HCT116 (cell line): Measurements from ENCODE around the gene ZC3H12C. TPM values are rescaled to one million over a fixed set of nuclear protein-coding genes. Genes with fewer than 3 reads are reported as not detected.

Experiments
- ATAC-seq: fragments of 200-7000 bp; cut with Tn5 transposase; 2 replicates; pipeline ENCODE4 v1.9.1; 2020; ENCODE audit warnings: mild to moderate bottlenecking, moderate library complexity
- BruUV-seq: library from RNA; stranded (reverse); fragments of 400-500 nt; replicated peaks from 2 replicates; lab custom pipeline; 2021; lab: Mats Ljungman, UMichigan
- CTCF ChIA-PET: fragments of 300-600 bp; sonication (Branson Sonifier 250); formaldehyde crosslinking; loops from one replicate; lab custom pipeline; 2021; ENCODE audit warnings: antibody characterized with exemption; lab: Charles Lee
- POLR2A ChIA-PET: fragments of 300-600, 350-600 bp; sonication (Branson Sonifier 250); formaldehyde crosslinking; loops from one replicate; lab custom pipeline; 2021; ENCODE audit warnings: antibody characterized with exemption; lab: Charles Lee
- RAD21 ChIA-PET, 2 experiments: fragments of 300-600 bp; sonication (Branson Sonifier 250); formaldehyde crosslinking; loops; one replicate each; lab custom pipeline; 2023; ENCODE audit warnings: low total read pairs in 2 of 2; ENCODE audit not compliant: uncharacterized antibody in 2 of 2, unreplicated experiment in 2 of 2, low non-redundant PET in 1 of 2; lab: Charles Lee
- DNase-seq: peaks from one replicate; pipeline ENCODE4 v3.0.0-alpha.2; 2010; ENCODE audit warnings: low read depth, low spot score
- H2AFZ ChIP-seq: fragments of 200-600 bp; shearing (Covaris generic), sonication (generic); 2 replicates; pipeline ENCODE4 v1.6.1; 2017; ENCODE audit warnings: low read depth, mixed run types, mixed read lengths, antibody characterized with exemption, low read length; ENCODE audit not compliant: poor library complexity, severe bottlenecking
- H3K27ac ChIP-seq: 2 replicates; pipeline ENCODE4 v1.5.1; 2012; ENCODE audit warnings: low read depth, low read length
- H3K27me3 ChIP-seq: fragments of 200-600 bp; sonication (generic); 2 replicates; pipeline ENCODE4 v1.6.1; 2016; ENCODE audit warnings: mixed run types, low read length, mixed read lengths; ENCODE audit not compliant: insufficient read depth
- H3K36me3 ChIP-seq, 2 experiments: fragments of 200-500 bp in 1 of 2; fragments of 200-600 bp in 1 of 2; sonication (Bioruptor generic) in 1 of 2; sonication (generic) in 1 of 2; 2 replicates each; pipeline versions ENCODE4 v1.5.1 to v1.6.1; 2014 to 2016; ENCODE audit warnings: low read length in 2 of 2, inconsistent platforms in 1 of 2, mixed read lengths in 1 of 2, mixed run types in 1 of 2; ENCODE audit not compliant: insufficient read depth in 2 of 2, control insufficient read depth in 1 of 2
- H3K4me1 ChIP-seq, 2 experiments: fragments of 200-600 bp in 1 of 2; sonication (generic) in 1 of 2; 2 replicates each; pipeline versions ENCODE4 v1.5.1 to v1.6.1; 2012 to 2017; ENCODE audit warnings: low read length in 2 of 2, inconsistent platforms in 1 of 2, mild to moderate bottlenecking in 1 of 2, mixed read lengths in 1 of 2, mixed run types in 1 of 2, moderate library complexity in 1 of 2; ENCODE audit not compliant: insufficient read depth in 2 of 2, control insufficient read depth in 1 of 2
- H3K4me2 ChIP-seq: fragments of 200-600 bp; sonication (generic); 2 replicates; pipeline ENCODE4 v1.6.1; 2017; ENCODE audit warnings: mixed run types, low read length, mixed read lengths
- H3K4me3 ChIP-seq, 2 experiments: fragments of 200-600 bp in 1 of 2; sonication (generic) in 1 of 2; replicated peaks in 1 of 2; 2 replicates each; pipeline ENCODE4 v1.5.1; 2011 to 2016; ENCODE audit warnings: low read length in 2 of 2, control low read depth in 1 of 2, low read depth in 1 of 2, mild to moderate bottlenecking in 1 of 2, mixed read lengths in 1 of 2, mixed run types in 1 of 2
- H3K79me2 ChIP-seq: fragments of 200-600 bp; sonication (generic); 2 replicates; pipeline ENCODE4 v1.6.1; 2017; ENCODE audit warnings: mild to moderate bottlenecking, mixed run types, low read length, moderate library complexity, mixed read lengths; ENCODE audit not compliant: insufficient read depth
- H3K9ac ChIP-seq: fragments of 200-600 bp; sonication (generic); 2 replicates; pipeline ENCODE4 v1.6.1; 2016; ENCODE audit warnings: low read length, mixed read lengths
- H3K9me2 ChIP-seq: fragments of 200-600 bp; sonication (generic), shearing (Covaris generic); 2 replicates; pipeline ENCODE4 v1.6.1; 2017; ENCODE audit warnings: mixed run types, mild to moderate bottlenecking, moderate library complexity; ENCODE audit not compliant: insufficient read depth
- H3K9me3 ChIP-seq, 2 experiments: fragments of 200-500 bp in 1 of 2; fragments of 200-600 bp in 1 of 2; sonication (Bioruptor generic) in 1 of 2; sonication (generic) in 1 of 2; 2 replicates each; pipeline ENCODE4 v1.6.1; 2014 to 2017; ENCODE audit warnings: low read length in 2 of 2, mixed read lengths in 2 of 2, inconsistent platforms in 1 of 2, low read depth in 1 of 2, mild to moderate bottlenecking in 1 of 2, mixed run types in 1 of 2, moderate library complexity in 1 of 2; ENCODE audit not compliant: control insufficient read depth in 1 of 2, insufficient read depth in 1 of 2
- H4K20me1 ChIP-seq: fragments of 200-600 bp; sonication (generic), shearing (Covaris generic); 2 replicates; pipeline ENCODE4 v1.6.1; 2017; ENCODE audit warnings: mixed run types, mild to moderate bottlenecking, moderate library complexity; ENCODE audit not compliant: insufficient read depth
- CBX3 ChIP-seq: IDR thresholded peaks from 2 replicates; pipeline ENCODE4 v1.6.1; 2012; ENCODE audit warnings: low read depth
- CEBPB ChIP-seq: IDR thresholded peaks from 2 replicates; pipeline ENCODE4 v1.6.1; 2012; ENCODE audit warnings: low read depth
- EGR1 ChIP-seq: IDR thresholded peaks from 2 replicates; pipeline ENCODE4 v1.6.1; 2012; ENCODE audit warnings: low read depth
- ELF1 ChIP-seq: IDR thresholded peaks from 2 replicates; pipeline ENCODE4 v1.6.1; 2012; ENCODE audit warnings: low read depth, borderline replicate concordance
- EZH2 ChIP-seq: fragments of 200-600 bp; sonication (generic); IDR thresholded peaks from 2 replicates; pipeline ENCODE4 v1.6.1; 2017; ENCODE audit warnings: antibody characterized with exemption, mixed run types
- POLR2A ChIP-seq: IDR thresholded peaks from 2 replicates; pipeline ENCODE4 v1.7.0; 2011; ENCODE audit warnings: borderline replicate concordance; ENCODE audit not compliant: insufficient read depth, insufficient read length; ENCODE audit errors: extremely low read depth
- SIN3A ChIP-seq: IDR thresholded peaks from 2 replicates; pipeline ENCODE4 v1.6.1; 2012; ENCODE audit warnings: low read depth
- SP1 ChIP-seq: IDR thresholded peaks from 2 replicates; pipeline ENCODE4 v1.6.1; 2012; ENCODE audit warnings: low read depth
- SRF ChIP-seq: IDR thresholded peaks from 2 replicates; pipeline ENCODE4 v1.6.1; 2012; ENCODE audit warnings: low read depth
- TCF7L2 ChIP-seq: IDR thresholded peaks from 2 replicates; pipeline ENCODE4 v1.7.0; 2011; ENCODE audit warnings: borderline replicate concordance, inconsistent platforms; ENCODE audit not compliant: insufficient read depth, insufficient read length; ENCODE audit errors: extremely low read depth
- ZFX ChIP-seq: fragments of 450-650 bp; IDR thresholded peaks from 2 replicates; pipeline ENCODE4 v1.6.1; 2017
- intact Hi-C: fragments of 100-400 bp; cut with micrococcal nuclease; formaldehyde crosslinking; loops from 2 replicates; pipeline ENCODE4 v1.10.0; 2022
- total RNA-seq: library from RNA; stranded (reverse); gene quantifications from one replicate; pipeline ENCODE4 v1.2.1, GENCODE V29; 2021; ENCODE audit not compliant: unreplicated experiment
- TF ChIP-seq, protein P1 (sequence below): IDR thresholded peaks from 2 replicates; pipeline ENCODE4 v1.6.1; 2012
- TF ChIP-seq, protein P2 (sequence below), 3 experiments: fragments of 200-600 bp in 1 of 3; sonication (generic) in 1 of 3; IDR thresholded peaks in 2 of 3; conservative IDR thresholded peaks in 1 of 3; 2 replicates each; pipeline ENCODE4 v1.5.1; 2012 to 2017; ENCODE audit warnings: low read depth in 2 of 3, low read length in 2 of 3, antibody characterized with exemption in 1 of 3, borderline replicate concordance in 1 of 3, control low read depth in 1 of 3, mild to moderate bottlenecking in 1 of 3, mixed read lengths in 1 of 3, mixed run types in 1 of 3, moderate library complexity in 1 of 3; ENCODE audit not compliant: insufficient read depth in 1 of 3
- TF ChIP-seq, protein P3 (sequence below): IDR thresholded peaks from 2 replicates; pipeline ENCODE4 v1.6.1; 2011; ENCODE audit warnings: mild to moderate bottlenecking, low read length, moderate library complexity; ENCODE audit not compliant: insufficient replicate concordance; ENCODE audit errors: extremely low read depth

Gene ZC3H12C
- total RNA-seq, 1 experiment from 2014 or later, result 10.2 TPM

DNA sequence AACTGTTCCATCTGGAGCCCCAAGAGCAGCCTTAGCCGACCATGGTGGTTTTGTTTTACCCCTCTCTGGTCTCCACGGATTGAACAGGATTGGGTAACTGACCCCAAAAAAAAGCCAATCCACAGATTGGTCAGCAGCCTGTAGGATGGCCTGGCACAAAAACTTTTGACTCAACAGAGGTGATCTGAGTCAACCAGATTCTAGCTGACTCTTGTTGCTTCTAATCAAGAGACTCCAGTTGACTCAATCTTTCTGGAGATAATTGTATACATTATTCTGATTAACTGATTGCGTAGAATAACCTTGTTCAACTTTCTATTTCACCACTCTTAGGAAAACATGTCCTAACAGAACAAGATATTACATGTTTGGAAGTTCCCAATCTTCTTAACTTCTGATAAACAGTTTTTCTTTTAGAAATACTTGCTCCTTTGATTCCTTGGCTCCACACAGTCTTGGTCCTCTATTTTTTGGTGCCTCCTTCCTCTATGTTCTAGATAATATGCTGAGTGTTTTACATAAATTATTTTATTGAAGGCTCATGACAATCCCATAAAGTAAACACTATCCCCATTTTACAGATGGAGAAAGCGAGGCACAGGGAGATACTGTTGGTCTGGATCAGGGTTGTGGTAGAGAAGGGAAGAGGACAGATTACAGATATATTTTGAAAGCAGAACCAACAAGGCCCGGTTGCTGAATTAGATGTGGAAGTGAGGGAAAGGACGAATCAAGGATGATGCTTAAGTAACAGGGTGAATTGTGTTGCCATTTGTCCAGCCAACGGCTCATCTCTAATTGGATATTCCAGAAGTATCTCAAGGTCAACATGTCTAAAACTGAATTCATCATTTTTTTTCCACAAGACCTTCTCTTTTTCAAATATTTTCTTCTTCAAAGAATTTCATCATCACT lies 11.5 kb upstream of the ZC3H12C start:
- H4K20me1 ChIP-seq, result no peaks in the 10 kb centered on the region
- DNase-seq, result no peak
- intact Hi-C loops, result no loop called here
- H3K27me3 ChIP-seq, result no peaks in the 10 kb centered on the region
- H3K27ac ChIP-seq, result no peak overlapping the region
- RAD21 ChIA-PET, result no interaction called here
- no peaks in the 10 kb centered on the region for H3K36me3 ChIP-seq
- no peaks in the 10 kb centered on the region for H3K79me2 ChIP-seq
- H2AFZ ChIP-seq, result no peak overlapping the region
- no peak overlapping the region for H3K4me3 ChIP-seq
- CTCF ChIA-PET, result no interaction called here
- H3K9me3 ChIP-seq, result peaks cover 0 to 4% of the 10 kb centered on the region in 2 experiments; a peak in 1 of 4 replicates
- H3K4me1 ChIP-seq, result no peaks in the 10 kb centered on the region
- POLR2A ChIA-PET, result no interaction called here
- ATAC-seq, result no peak
- no peak overlapping the region for H3K4me2 ChIP-seq
- H3K9me2 ChIP-seq, result no peaks in the 10 kb centered on the region
- TF ChIP-seq SIN3A, result no peak
- TF ChIP-seq, protein P1, sequence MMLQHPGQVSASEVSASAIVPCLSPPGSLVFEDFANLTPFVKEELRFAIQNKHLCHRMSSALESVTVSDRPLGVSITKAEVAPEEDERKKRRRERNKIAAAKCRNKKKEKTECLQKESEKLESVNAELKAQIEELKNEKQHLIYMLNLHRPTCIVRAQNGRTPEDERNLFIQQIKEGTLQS, result no peak
- BruUV-seq, result no TSS peak
- H3K9ac ChIP-seq, result no peak overlapping the region

DNA sequence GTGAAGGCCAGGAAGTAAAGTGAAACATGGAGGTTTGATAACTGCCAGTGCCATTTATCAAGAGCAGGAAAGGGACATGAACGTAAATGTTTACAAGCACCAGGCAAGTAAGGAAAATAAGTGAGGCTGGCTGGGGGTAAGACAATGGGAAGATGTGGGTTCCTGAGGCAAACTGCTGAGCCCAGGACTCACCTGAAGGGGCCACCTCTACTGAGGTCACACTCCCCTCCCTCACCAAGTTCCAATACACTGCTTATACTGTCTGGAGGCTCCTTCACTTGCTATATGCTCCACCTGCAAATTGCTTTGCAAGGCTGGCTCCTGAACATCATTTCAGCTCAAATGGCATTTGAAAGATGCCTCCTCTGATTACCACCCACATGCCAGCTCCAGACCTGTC lies 10.3 kb upstream of the ZC3H12C start:
- RAD21 ChIA-PET, result no interaction called here
- no peak for ATAC-seq
- CTCF ChIA-PET, result no interaction called here
- TF ChIP-seq ZFX (no peak), EGR1 (no peak), ELF1 (no peak), SP1 (no peak), CBX3 (no peak), POLR2A (no peak), CEBPB (no peak), SRF (no peak), SIN3A (no peak), TCF7L2 (no peak), EZH2 (no peak)
- TF ChIP-seq, protein P2, sequence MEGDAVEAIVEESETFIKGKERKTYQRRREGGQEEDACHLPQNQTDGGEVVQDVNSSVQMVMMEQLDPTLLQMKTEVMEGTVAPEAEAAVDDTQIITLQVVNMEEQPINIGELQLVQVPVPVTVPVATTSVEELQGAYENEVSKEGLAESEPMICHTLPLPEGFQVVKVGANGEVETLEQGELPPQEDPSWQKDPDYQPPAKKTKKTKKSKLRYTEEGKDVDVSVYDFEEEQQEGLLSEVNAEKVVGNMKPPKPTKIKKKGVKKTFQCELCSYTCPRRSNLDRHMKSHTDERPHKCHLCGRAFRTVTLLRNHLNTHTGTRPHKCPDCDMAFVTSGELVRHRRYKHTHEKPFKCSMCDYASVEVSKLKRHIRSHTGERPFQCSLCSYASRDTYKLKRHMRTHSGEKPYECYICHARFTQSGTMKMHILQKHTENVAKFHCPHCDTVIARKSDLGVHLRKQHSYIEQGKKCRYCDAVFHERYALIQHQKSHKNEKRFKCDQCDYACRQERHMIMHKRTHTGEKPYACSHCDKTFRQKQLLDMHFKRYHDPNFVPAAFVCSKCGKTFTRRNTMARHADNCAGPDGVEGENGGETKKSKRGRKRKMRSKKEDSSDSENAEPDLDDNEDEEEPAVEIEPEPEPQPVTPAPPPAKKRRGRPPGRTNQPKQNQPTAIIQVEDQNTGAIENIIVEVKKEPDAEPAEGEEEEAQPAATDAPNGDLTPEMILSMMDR (IDR thresholded peaks at IDR 0.05 in 2 of 3, conservative IDR thresholded peaks at IDR 0.05 in 1 of 3; ENCODE audit: borderline replicate concordance in 1 of 3, insufficient read depth in 1 of 3, low read depth in 2 of 3, low read length in 2 of 3), result no peak
- TF ChIP-seq, protein P1, result no peak
- TF ChIP-seq, protein P3, sequence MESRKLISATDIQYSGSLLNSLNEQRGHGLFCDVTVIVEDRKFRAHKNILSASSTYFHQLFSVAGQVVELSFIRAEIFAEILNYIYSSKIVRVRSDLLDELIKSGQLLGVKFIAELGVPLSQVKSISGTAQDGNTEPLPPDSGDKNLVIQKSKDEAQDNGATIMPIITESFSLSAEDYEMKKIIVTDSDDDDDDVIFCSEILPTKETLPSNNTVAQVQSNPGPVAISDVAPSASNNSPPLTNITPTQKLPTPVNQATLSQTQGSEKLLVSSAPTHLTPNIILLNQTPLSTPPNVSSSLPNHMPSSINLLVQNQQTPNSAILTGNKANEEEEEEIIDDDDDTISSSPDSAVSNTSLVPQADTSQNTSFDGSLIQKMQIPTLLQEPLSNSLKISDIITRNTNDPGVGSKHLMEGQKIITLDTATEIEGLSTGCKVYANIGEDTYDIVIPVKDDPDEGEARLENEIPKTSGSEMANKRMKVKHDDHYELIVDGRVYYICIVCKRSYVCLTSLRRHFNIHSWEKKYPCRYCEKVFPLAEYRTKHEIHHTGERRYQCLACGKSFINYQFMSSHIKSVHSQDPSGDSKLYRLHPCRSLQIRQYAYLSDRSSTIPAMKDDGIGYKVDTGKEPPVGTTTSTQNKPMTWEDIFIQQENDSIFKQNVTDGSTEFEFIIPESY, result no peak
- no TSS peak for BruUV-seq
- Histone ChIP-seq H3K4me3 (no peak overlapping the region), H3K9ac (no peak overlapping the region), H3K9me2 (no peaks in the 10 kb centered on the region), H4K20me1 (no peaks in the 10 kb centered on the region), H3K27ac (no peak overlapping the region), H3K9me3 (peaks cover 0 to 4% of the 10 kb centered on the region in 2 experiments; a peak in 1 of 4 replicates), H3K27me3 (no peaks in the 10 kb centered on the region), H3K4me1 (no peaks in the 10 kb centered on the region), H3K79me2 (no peaks in the 10 kb centered on the region), H3K4me2 (no peak overlapping the region), H2AFZ (peak overlapping the region; percentile 49), H3K36me3 (no peaks in the 10 kb centered on the region)
- no peak for DNase-seq
- intact Hi-C loops, result no loop called here
- POLR2A ChIA-PET, result no interaction called here
